GM19193 (cell line): ENCODE measurements around the gene UNK.

ENCODE experiments used
- POLR2A ChIP-seq: IDR thresholded peaks from 4 replicates; pipeline ENCODE4 v1.6.1; 2011; ENCODE audit not compliant: insufficient read depth, insufficient read length; ENCODE audit errors: extremely low read depth

The UNK gene

DNA sequence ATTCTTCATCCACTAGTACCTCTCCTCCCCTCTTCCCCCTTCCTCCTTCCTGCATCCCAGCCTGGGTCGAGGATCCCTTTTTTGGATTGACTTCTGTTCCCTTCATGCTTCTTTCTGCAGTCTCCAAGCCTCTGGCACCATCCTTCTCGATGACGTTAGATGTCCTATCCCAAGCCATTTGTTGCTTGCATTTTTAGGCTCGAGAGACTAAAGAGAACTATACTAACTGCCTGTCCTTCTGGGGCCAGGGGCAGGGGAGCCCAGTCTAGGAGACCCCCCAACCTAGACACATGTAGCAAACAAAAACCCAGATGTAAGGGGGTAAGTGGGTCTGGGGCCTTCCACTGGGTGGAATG lies 23.9 kb downstream of the UNK start:
- TF ChIP-seq POLR2A = no peak

GRCh38 chr17:75808905-75809621 lies 24.5 kb downstream of the UNK start:
- TF ChIP-seq POLR2A = no peak

- no peak for TF ChIP-seq POLR2A
Measured at GRCh38 chr17:75809631-75810111, 25.1 kb downstream of the UNK start.

DNA sequence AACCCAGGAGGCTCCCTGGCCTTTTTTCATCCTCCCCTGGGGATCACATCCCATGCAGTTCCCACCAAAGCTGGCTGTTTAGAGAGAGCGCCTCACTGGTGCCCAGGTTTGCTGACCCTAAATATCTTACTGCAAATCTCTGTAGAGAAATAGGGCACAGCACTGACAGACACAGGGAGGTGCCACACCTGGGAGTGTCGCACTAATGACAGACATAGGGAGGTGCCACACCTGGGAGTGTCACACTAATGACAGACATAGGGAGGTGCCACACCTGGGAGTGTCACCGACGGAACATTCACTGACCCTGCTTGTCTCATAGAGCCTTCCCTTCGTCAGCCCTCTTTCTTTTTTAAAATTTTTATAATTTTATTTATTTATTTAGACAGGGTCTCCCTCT lies 25.6 kb downstream of the UNK start:
- TF ChIP-seq POLR2A = no peak

DNA sequence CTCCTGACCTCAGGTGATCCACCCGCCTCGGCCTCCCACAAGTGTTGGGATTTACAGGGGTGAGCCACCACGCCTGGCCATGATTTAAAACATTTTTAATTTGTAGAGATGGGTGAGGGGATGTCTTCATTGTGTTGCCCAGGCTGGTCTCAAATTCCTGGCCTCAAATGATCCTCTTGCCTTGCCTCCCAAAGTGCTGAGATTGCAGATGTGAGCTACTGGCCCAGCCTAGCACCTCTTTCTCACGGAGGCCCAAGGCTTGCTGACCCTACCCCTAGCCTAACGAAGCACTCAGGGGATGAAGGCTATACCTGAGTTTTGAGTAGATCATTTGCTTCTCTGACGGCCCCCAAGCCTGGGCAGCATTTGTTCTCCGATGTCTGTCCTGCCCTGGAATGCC lies 26.6 kb downstream of the UNK start:
- TF ChIP-seq POLR2A = no peak

- no peak for TF ChIP-seq POLR2A
Measured at GRCh38 chr17:75812096-75813013, 27.7 kb downstream of the UNK start.

DNA sequence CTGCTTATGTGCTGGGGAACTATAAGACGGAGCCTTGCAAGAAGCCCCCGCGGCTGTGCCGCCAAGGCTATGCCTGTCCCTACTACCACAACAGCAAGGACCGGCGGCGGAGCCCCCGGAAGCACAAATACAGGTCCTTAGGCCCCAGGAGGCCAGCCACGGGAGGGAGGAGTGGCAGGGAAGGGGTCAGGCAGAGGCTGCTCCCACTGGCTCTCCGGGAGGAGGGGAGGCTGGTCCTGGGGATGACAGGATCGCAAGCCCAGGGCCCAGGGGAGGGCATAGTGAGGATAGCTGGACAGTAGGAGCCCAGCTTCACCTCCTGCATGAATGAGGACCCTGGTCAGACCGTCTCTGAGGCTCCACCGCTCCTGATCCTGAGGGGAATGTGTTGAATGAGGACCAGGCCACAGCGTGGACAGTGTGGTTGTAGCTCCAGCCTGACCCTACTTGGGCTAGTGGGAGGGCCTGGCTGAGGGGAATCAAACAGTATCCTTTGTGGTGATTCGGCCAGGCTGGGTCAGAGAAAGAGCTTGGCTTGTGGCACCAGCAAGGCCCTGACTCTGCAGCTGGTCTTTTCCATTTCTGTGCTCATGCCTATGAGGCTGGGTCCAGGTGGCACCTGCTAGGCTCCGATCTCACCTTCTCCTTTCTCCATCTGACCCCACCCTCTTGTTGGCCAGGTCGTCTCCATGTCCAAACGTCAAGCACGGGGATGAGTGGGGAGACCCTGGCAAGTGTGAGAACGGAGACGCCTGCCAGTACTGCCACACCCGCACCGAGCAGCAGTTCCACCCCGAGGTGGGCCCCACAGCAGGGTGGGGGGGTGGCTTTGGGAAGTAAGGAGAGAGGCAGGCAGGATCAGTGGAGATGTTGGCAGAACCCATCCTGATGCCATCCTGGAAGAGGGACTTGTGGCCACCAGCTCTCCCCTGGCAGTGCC lies 28.7 kb downstream of the UNK start:
- TF ChIP-seq POLR2A = no peak

DNA sequence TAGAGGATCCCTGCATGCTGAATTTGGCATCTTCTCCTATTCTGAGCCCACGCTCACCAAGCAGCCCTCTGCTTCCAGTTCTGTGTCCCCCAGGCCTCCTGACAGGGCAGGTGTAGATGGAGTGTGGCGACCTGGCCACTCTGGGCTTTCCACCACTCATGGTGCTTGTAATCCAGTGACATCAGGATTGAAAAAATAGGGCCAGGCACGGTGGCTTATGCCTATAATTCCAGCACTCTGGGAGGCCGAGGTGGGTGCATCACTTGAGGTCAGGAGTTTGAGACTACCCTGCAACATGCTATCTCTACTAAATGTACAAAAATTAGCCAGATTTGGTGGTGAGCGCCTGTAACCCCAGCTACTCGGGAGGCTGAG lies 29.4 kb downstream of the UNK start:
- TF ChIP-seq POLR2A = no peak

DNA sequence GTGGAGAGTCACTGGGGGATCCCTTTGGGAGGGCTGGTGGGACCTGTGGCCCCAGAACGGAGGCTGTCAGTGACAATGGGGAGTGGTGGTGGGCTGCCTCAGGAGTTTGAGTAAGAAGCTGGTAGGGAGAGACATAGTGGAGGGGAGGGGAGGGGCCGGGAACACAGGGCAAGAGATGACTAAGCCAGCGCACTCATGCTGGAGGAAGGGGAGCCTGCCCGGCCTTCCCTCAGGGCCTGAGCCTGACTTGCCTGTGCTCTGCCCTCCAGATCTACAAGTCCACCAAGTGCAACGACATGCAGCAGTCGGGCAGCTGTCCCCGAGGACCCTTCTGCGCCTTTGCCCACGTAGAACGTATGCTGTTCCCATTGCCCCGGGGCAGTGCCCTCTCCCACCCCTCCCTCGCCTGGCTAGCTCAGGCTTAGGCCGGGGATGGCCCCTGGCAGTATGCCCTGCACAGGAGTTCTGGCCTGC lies 30.3 kb downstream of the UNK start:
- peak; percentile 28 for TF ChIP-seq POLR2A

DNA sequence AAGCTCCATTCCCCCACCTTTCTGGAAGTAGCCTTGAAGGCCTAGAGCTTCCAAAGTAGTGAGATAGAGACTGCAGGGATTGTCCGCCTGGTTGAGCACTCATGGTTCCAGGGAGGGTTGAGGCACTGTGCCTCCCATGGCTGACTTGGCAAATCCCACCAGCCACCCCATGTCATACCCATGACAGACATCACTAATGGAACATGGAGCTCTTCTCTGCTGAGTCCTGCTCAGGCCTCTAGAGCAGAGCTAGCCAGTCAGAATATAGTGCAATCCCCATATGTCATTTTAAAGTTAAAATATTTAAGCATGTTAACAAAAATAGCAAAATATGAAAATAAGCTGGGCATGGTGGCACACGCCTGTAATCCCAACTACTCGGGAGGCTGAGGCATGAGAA lies 30.8 kb downstream of the UNK start:
- TF ChIP-seq POLR2A = no peak

- no peak for TF ChIP-seq POLR2A
Measured at GRCh38 chr17:75816693-75817092, 32.1 kb downstream of the UNK start.

- no peak for TF ChIP-seq POLR2A
Measured at GRCh38 chr17:75817571-75817970, 33.0 kb downstream of the UNK start.

DNA sequence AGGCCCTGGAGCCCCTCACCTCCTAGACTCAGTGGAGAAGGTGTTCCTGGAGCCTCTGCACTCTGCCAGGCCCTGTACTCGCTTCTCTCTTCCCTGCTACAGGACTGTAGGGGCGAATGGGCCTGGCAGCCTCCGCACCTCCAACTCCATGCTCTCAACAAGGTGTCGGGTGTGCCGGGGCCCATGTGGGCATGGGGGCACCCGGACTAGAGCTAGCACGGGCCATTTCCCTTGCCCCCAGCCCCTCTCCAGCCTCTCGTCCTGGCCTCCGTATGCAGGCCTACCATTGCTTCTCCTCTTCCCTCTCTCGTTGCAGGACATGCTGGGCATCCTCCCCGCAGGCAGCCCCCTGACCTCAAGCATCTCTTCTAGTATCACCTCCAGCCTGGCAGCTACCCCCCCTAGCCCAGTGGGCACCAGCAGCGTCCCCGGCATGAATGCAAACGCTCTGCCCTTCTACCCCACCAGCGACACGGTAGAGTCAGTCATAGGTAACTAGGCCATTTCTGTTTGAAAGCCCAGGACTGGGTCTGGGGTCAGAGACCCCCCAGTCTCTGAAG lies 33.8 kb downstream of the UNK start:
- TF ChIP-seq POLR2A = no peak

DNA sequence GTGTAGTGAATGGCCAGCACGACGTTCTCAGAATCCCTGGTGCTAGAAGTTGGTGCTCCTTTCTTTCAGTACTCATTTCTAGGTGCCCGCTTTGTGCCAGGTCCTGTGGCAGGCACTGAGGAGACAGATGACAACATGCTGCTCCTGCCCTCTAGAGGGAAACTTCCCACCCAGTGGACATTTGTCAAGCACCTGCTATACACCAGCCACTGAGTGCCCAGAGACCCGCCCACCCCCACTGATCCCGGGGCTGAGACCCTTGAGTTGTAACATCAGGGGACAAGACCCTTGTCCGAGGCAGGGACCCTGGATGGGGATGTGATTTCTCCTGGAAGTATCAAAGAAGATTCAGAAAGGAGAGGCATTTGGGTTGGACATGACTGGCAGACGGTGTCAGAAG lies 34.5 kb downstream of the UNK start:
- TF ChIP-seq POLR2A = no peak
